ENCODE measurements around the gene OR2A12.

The OR2A12 gene

DNA sequence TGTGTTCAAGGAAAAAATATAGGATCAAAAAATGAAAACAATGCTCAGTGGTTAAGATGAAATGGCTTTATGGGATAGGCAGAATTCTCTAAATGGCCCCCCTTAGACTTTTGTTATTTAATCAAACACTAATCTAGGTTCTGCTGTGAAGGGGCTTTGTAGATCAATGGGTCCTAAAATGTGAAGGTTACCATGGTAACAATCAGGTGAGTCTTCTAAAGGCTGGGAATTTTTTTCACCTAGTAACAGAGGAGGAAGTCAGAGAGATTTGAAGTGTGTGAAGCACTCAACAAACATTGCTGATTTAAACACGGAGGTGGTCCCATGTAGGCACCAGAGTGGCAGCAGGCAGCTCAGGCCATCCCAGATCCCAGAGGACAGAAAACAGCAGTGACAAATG, 48.0 kb downstream of the OR2A12 start:
- Histone ChIP-seq H4K20me1 (no peaks in the 10 kb centered on the region), H3K9ac (no peak overlapping the region), H3K9me3 (replicated peaks in 1 of 11) (no peaks in the 10 kb centered on the region), H3K4me1 (no peaks in the 10 kb centered on the region), H3K4me3 (no peak overlapping the region), H3K27me3 (no peaks in the 10 kb centered on the region), H3K27ac (no peak overlapping the region), H3K4me2 (no peak overlapping the region), H3K36me3 (no peaks in the 10 kb centered on the region)
- TF ChIP-seq Cebpa-rat (IDR thresholded peaks at IDR 0.05): no peak

DNA sequence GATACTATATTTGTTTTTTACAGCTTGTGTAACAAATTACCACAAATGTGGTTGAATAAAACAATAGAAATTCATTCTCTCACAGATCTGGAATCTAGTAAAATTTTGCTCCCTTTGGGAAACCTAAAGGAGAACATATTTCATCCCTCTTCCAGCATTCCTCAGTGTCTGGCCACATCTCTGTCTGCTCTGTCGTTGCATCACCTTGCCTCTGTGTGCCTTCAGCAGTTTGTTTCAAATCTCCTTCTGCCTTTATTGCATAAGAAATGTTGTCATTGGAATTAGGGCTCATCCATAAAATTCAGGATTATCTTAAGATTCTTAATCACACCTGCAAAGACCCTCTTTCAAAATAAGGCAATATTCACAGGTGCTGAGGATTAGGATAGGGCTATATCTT, 51.4 kb downstream of the OR2A12 start:
- Histone ChIP-seq H3K4me3 (no peak overlapping the region), H3K4me1 (no peaks in the 10 kb centered on the region), H3K27me3 (no peaks in the 10 kb centered on the region), H3K9ac (no peak overlapping the region), H3K4me2 (no peak overlapping the region), H3K9me3 (replicated peaks in 1 of 11) (0 out of 22 replicates have a peak, but pooled peaks cover 0 to 5% (median 0%) of the 10 kb centered on the region in 11 experiments), H3K27ac (no peak overlapping the region), H3K36me3 (no peaks in the 10 kb centered on the region), H4K20me1 (no peaks in the 10 kb centered on the region)
- TF ChIP-seq Cebpa-rat (IDR thresholded peaks at IDR 0.05): no peak

DNA sequence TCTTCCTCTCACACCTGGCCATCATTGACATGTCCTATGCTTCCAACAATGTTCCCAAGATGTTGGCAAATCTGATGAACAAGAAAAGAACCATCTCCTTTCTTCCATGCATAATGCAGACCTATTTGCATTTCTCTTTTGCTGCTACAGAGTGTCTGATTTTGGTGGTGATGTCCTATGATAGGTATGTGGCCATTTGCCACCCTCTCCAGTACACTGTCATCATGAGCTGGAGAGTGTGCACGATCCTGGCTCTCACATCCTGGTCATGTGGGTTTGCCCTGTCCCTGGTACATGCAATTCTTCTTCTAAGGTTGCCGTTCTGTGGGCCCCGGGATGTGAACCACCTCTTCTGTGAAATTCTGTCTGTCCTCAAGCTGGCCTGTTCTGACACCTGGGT, 56.1 kb downstream of the OR2A12 start:
- peaks cover 4 to 13% (median 6%) of the 10 kb centered on the region in 11 experiments for H3K9me3 ChIP-seq (replicated peaks in 1 of 11)
- no peak overlapping the region for H3K9ac ChIP-seq
- no peak overlapping the region for H3K4me3 ChIP-seq
- H3K4me2 ChIP-seq: no peak overlapping the region
- H3K4me1 ChIP-seq: no peaks in the 10 kb centered on the region
- no peak overlapping the region for H3K27ac ChIP-seq
- no peak for TF ChIP-seq Cebpa-rat (IDR thresholded peaks at IDR 0.05)
- H3K27me3 ChIP-seq: no peaks in the 10 kb centered on the region
- H3K36me3 ChIP-seq: no peaks in the 10 kb centered on the region
- H4K20me1 ChIP-seq: no peaks in the 10 kb centered on the region

- Histone ChIP-seq H3K27me3 (no peaks in the 10 kb centered on the region), H3K9me3 (replicated peaks in 1 of 11) (peaks cover 20 to 35% (median 25%) of the 10 kb centered on the region in 11 experiments), H3K36me3 (no peaks in the 10 kb centered on the region), H3K27ac (no peak overlapping the region), H4K20me1 (no peaks in the 10 kb centered on the region), H3K4me3 (no peak overlapping the region), H3K9ac (no peak overlapping the region), H3K4me1 (no peaks in the 10 kb centered on the region), H3K4me2 (no peak overlapping the region)
- no peak for TF ChIP-seq Cebpa-rat (IDR thresholded peaks at IDR 0.05)
Measured at GRCh38 chr7:144144426-144144825, 58.3 kb downstream of the OR2A12 start.

GRCh38 chr7:144148224-144148827, 62.2 kb downstream of the OR2A12 start:
- Histone ChIP-seq H3K4me1 (no peaks in the 10 kb centered on the region), H3K9ac (no peak overlapping the region), H3K9me3 (replicated peaks in 1 of 11) (peaks cover 20 to 35% (median 29%) of the 10 kb centered on the region in 11 experiments), H3K36me3 (no peaks in the 10 kb centered on the region), H3K27ac (no peak overlapping the region), H4K20me1 (no peaks in the 10 kb centered on the region), H3K4me2 (no peak overlapping the region), H3K27me3 (no peaks in the 10 kb centered on the region), H3K4me3 (no peak overlapping the region)
- TF ChIP-seq Cebpa-rat (IDR thresholded peaks at IDR 0.05): no peak

Measured in BLaER1 treated with 17β-estradiol and CSF1 and Interleukin-3, amounts not matched to agents 10 nM and 100 nM (cell line).